ENCODE results near the gene KIAA1671. TPM values are rescaled to one million over a fixed set of nuclear protein-coding genes. Genes with fewer than 3 reads are reported as not detected.

KIAA1671 gene
- total and polyA plus RNA-seq, 4 donors, result 8.7 to 35.9 (median 19.1) TPM

DNA sequence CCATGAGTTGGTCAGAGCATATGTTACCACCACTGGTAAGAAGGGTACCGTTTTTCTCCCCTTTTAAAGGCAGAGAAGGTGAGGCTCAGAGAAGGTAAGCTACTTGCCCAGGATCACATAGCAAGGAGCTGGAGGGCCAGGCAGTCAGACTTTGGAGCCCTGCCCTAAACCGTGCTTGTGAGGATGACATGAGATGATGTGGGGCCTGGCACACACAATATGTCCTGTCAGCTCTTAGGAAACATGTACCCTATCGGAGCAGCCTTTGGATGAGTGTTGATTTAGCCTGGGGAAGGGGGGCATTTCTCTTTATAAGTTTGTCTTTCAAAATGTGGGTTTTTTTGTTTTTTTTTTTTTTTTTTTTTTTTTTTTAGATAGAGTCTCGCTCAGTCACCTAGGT lies 146.7 kb downstream of the KIAA1671 start:
- Histone ChIP-seq H3K27me3 (ENCODE audit: control insufficient read depth in 4 of 4, insufficient read depth in 4 of 4, low read length in 3 of 4) (no peaks in the 10 kb centered on the region), H3K36me3 (ENCODE audit: control insufficient read depth in 4 of 4, insufficient read depth in 3 of 4, low read depth in 1 of 4, low read length in 3 of 4) (no peaks in the 10 kb centered on the region), H3K9ac (ENCODE audit: low read depth in 1 of 2, low read length in 2 of 2) (no peak overlapping the region), H3K4me1 (ENCODE audit: control insufficient read depth in 4 of 4, insufficient read depth in 4 of 4, low read length in 3 of 4) (no peaks in the 10 kb centered on the region), H3K9me3 (ENCODE audit: control insufficient read depth in 4 of 4, low read length in 3 of 4) (no peaks in the 10 kb centered on the region), H3K4me3 (ENCODE audit: low read depth in 1 of 3, low read length in 3 of 3) (no peak overlapping the region), H3K27ac (ENCODE audit: low read depth in 1 of 2, low read length in 2 of 2) (no peak overlapping the region)
- DNase-seq (ENCODE audit: low spot score), result no peak
- WGBS, result 91% methylated on average over 4 of the region's 4 CpGs
- TF ChIP-seq YY1 (IDR thresholded peaks at IDR 0.05) (no peak), RXRA (IDR thresholded peaks at IDR 0.05) (no peak)
- TF ChIP-seq, protein P1, sequence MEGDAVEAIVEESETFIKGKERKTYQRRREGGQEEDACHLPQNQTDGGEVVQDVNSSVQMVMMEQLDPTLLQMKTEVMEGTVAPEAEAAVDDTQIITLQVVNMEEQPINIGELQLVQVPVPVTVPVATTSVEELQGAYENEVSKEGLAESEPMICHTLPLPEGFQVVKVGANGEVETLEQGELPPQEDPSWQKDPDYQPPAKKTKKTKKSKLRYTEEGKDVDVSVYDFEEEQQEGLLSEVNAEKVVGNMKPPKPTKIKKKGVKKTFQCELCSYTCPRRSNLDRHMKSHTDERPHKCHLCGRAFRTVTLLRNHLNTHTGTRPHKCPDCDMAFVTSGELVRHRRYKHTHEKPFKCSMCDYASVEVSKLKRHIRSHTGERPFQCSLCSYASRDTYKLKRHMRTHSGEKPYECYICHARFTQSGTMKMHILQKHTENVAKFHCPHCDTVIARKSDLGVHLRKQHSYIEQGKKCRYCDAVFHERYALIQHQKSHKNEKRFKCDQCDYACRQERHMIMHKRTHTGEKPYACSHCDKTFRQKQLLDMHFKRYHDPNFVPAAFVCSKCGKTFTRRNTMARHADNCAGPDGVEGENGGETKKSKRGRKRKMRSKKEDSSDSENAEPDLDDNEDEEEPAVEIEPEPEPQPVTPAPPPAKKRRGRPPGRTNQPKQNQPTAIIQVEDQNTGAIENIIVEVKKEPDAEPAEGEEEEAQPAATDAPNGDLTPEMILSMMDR (IDR thresholded peaks at IDR 0.05; ENCODE audit: low read depth, low read length, missing input control), result no peak

DNA sequence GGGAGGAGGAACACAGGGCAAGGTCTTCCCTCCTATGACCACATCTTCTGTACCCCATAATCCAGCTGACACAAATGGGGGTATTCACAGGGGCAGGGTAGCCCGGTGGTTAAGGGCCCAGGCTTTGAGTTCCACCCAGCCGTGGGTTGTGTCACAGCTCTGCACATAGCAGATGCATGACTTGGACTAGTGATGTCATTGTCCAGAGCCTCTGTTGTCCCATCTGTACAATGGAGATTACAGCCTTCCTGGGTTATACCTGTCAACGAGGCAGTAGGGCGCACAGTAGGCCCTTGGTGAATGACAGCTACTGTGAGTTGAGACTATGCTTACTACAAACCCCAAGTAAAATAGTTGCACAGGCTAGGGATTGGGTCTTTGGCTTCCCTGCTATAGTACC lies 147.9 kb downstream of the KIAA1671 start:
- Histone ChIP-seq H3K4me1 (ENCODE audit: control insufficient read depth in 4 of 4, insufficient read depth in 4 of 4, low read length in 3 of 4) (no peaks in the 10 kb centered on the region), H3K36me3 (ENCODE audit: control insufficient read depth in 4 of 4, insufficient read depth in 3 of 4, low read depth in 1 of 4, low read length in 3 of 4) (no peaks in the 10 kb centered on the region), H3K27ac (ENCODE audit: low read depth in 1 of 2, low read length in 2 of 2) (no peak overlapping the region), H3K4me3 (ENCODE audit: low read depth in 1 of 3, low read length in 3 of 3) (no peak overlapping the region), H3K9me3 (ENCODE audit: control insufficient read depth in 4 of 4, low read length in 3 of 4) (no peaks in the 10 kb centered on the region), H3K27me3 (ENCODE audit: control insufficient read depth in 4 of 4, insufficient read depth in 4 of 4, low read length in 3 of 4) (no peaks in the 10 kb centered on the region), H3K9ac (ENCODE audit: low read depth in 1 of 2, low read length in 2 of 2) (no peak overlapping the region)
- TF ChIP-seq, protein P2, sequence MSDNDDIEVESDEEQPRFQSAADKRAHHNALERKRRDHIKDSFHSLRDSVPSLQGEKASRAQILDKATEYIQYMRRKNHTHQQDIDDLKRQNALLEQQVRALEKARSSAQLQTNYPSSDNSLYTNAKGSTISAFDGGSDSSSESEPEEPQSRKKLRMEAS (IDR thresholded peaks at IDR 0.05), result no peak
- TF ChIP-seq TAF1 (conservative IDR thresholded peaks at IDR 0.05) (no peak), RXRA (IDR thresholded peaks at IDR 0.05) (no peak), HNF4G (IDR thresholded peaks at IDR 0.05) (no peak), HNF4A (conservative IDR thresholded peaks at IDR 0.05) (no peak), FOXA2 (IDR thresholded peaks at IDR 0.05) (no peak), EGR1 (IDR thresholded peaks at IDR 0.05; ENCODE audit: low read depth in 2 of 2) (no peak), GABPA (IDR thresholded peaks at IDR 0.05 in 1 of 2, conservative IDR thresholded peaks at IDR 0.05 in 1 of 2) (no peak), FOXA1 (IDR thresholded peaks at IDR 0.05) (no peak), NR2F2 (IDR thresholded peaks at IDR 0.05) (no peak), JUND (IDR thresholded peaks at IDR 0.05) (no peak), RAD21 (IDR thresholded peaks at IDR 0.05) (no peak), YY1 (IDR thresholded peaks at IDR 0.05) (no peak), SP1 (IDR thresholded peaks at IDR 0.05) (no peak)
- TF ChIP-seq, protein P1 (IDR thresholded peaks at IDR 0.05; ENCODE audit: low read depth, low read length, missing input control), result no peak
- TF ChIP-seq, protein P3, sequence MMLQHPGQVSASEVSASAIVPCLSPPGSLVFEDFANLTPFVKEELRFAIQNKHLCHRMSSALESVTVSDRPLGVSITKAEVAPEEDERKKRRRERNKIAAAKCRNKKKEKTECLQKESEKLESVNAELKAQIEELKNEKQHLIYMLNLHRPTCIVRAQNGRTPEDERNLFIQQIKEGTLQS (IDR thresholded peaks at IDR 0.05), result no peak
- TF ChIP-seq, protein P4, sequence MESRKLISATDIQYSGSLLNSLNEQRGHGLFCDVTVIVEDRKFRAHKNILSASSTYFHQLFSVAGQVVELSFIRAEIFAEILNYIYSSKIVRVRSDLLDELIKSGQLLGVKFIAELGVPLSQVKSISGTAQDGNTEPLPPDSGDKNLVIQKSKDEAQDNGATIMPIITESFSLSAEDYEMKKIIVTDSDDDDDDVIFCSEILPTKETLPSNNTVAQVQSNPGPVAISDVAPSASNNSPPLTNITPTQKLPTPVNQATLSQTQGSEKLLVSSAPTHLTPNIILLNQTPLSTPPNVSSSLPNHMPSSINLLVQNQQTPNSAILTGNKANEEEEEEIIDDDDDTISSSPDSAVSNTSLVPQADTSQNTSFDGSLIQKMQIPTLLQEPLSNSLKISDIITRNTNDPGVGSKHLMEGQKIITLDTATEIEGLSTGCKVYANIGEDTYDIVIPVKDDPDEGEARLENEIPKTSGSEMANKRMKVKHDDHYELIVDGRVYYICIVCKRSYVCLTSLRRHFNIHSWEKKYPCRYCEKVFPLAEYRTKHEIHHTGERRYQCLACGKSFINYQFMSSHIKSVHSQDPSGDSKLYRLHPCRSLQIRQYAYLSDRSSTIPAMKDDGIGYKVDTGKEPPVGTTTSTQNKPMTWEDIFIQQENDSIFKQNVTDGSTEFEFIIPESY (IDR thresholded peaks at IDR 0.05), result no peak
- TF ChIP-seq, protein P5, sequence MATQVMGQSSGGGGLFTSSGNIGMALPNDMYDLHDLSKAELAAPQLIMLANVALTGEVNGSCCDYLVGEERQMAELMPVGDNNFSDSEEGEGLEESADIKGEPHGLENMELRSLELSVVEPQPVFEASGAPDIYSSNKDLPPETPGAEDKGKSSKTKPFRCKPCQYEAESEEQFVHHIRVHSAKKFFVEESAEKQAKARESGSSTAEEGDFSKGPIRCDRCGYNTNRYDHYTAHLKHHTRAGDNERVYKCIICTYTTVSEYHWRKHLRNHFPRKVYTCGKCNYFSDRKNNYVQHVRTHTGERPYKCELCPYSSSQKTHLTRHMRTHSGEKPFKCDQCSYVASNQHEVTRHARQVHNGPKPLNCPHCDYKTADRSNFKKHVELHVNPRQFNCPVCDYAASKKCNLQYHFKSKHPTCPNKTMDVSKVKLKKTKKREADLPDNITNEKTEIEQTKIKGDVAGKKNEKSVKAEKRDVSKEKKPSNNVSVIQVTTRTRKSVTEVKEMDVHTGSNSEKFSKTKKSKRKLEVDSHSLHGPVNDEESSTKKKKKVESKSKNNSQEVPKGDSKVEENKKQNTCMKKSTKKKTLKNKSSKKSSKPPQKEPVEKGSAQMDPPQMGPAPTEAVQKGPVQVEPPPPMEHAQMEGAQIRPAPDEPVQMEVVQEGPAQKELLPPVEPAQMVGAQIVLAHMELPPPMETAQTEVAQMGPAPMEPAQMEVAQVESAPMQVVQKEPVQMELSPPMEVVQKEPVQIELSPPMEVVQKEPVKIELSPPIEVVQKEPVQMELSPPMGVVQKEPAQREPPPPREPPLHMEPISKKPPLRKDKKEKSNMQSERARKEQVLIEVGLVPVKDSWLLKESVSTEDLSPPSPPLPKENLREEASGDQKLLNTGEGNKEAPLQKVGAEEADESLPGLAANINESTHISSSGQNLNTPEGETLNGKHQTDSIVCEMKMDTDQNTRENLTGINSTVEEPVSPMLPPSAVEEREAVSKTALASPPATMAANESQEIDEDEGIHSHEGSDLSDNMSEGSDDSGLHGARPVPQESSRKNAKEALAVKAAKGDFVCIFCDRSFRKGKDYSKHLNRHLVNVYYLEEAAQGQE (IDR thresholded peaks at IDR 0.05), result no peak
- no peak for DNase-seq (ENCODE audit: low spot score)
- WGBS, result 97% methylated on average over 4 of the region's 4 CpGs

Data from liver (tissue), 9 donors.